ENCODE data around the gene MAP1B.

GRCh38 chr5:72251386-72251785 lies 144.1 kb downstream of the MAP1B start:
- TF ChIP-seq CTCF (conservative IDR thresholded peaks at IDR 0.05 in 1 of 2, IDR thresholded peaks at IDR 0.05 in 1 of 2; ENCODE audit: extremely low read depth in 1 of 2, insufficient read depth in 1 of 2, low read depth in 1 of 2, low read length in 2 of 2) (no peak), EZH2 (IDR thresholded peaks at IDR 0.05; ENCODE audit: borderline replicate concordance, low read length) (no peak)

All from mammary epithelial cell (primary cell).